ENCODE data around the gene CXCL17.
A peak's percentile ranks its signal among the peaks of the same experiment; 100 is the strongest.

Gene CXCL17

DNA sequence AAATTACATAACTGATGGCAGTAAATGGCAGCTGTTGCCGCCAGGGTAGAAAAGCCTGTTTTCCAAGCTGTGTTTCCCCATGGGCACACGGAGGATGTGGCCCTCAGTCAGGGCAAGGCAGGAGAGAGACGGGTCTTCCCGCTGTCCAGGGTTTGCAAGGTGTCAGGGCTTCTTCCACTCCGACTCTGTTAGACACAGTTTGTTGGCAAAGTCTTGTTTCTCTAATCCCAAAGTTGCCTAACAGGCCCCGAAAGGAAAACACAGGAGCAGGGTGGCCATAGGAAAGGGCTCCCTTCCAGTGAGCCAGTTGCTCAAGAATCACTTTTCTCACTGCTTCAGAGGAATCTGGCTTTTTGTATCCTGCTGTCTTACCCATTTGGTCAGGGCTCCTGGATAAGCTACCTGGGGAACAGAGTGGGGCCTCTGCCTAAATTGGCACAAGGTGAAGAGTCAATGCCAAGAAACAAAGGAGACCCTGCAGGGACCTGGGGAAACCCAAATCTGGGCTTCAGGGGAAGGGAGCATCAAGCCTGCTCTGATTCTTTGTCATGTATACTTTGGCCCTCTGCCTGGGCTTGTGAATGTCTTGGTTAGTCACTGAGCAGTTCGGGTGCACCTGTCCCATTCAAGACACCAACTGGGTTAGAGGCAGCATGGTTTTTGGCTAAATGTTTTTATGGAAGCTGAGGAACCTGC lies 29.0 kb upstream of the CXCL17 start:
- TF ChIP-seq, protein P1, sequence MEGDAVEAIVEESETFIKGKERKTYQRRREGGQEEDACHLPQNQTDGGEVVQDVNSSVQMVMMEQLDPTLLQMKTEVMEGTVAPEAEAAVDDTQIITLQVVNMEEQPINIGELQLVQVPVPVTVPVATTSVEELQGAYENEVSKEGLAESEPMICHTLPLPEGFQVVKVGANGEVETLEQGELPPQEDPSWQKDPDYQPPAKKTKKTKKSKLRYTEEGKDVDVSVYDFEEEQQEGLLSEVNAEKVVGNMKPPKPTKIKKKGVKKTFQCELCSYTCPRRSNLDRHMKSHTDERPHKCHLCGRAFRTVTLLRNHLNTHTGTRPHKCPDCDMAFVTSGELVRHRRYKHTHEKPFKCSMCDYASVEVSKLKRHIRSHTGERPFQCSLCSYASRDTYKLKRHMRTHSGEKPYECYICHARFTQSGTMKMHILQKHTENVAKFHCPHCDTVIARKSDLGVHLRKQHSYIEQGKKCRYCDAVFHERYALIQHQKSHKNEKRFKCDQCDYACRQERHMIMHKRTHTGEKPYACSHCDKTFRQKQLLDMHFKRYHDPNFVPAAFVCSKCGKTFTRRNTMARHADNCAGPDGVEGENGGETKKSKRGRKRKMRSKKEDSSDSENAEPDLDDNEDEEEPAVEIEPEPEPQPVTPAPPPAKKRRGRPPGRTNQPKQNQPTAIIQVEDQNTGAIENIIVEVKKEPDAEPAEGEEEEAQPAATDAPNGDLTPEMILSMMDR (IDR thresholded peaks at IDR 0.05) = no peak

DNA sequence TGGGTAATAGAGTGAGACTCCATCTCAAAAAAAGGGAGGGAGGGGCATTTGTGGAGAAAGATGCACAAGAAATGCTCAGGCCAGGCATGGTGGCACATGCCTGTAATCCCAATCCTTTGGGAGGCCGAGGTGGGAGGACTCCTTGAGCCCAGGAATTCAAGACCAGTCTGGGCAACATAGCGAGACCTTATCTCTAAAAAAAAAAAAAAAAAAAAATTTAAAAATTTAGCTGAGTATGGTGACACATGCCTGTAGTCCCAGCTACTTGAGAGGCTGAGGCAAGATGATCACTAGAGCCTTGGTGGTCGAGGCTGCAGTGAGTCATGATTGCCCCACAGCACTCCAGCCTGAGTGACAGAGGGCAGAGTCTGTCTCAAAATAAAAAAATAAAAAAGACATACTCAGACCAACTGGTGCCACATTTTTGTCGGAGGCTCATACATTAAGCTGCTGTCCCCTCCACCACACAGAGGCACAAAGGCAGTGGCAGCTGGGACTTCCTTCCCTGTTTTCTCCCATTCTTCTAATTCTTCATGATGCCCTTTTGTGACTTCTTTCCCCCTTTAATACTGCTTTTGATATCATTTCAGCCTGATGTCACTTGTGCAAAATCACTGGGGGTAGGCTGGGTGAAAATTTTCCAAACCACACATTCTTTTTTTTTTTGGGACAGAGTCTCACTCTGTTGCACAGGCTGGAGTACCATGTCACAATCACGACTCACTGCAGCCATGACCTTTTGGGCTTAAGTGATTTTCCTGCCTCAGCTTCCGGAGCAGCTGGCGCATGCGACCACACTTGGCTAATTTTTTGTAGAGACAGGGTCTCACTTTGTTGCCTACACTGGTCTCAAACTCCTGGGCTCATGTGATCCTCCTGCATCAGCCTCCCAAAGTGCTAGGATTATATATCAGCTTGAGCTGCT lies 26.8 kb upstream of the CXCL17 start:
- Histone ChIP-seq H3K9me3 (ENCODE audit: control insufficient read depth, low read length) (no peaks in the 10 kb centered on the region), H3K27me3 (ENCODE audit: control insufficient read depth, insufficient read depth, low read length) (no peaks in the 10 kb centered on the region), H3K79me2 (no peaks in the 10 kb centered on the region), H3K4me2 (ENCODE audit: low read length) (no peak overlapping the region), H2AFZ (no peak overlapping the region), H3K4me1 (no peaks in the 10 kb centered on the region), H3K4me3 (ENCODE audit: low read depth, low read length) (no peak overlapping the region), H3K9ac (no peak overlapping the region), H3K36me3 (ENCODE audit: control insufficient read depth, insufficient read depth, low read length) (no peaks in the 10 kb centered on the region), H3K27ac (no peak overlapping the region)
- TF ChIP-seq, protein P1 (IDR thresholded peaks at IDR 0.05) = no peak

More for the DNA sequence above, 29.0 kb upstream of the CXCL17 start:
- no peak overlapping the region for H3K4me3 ChIP-seq (ENCODE audit: low read depth, low read length)
- no peaks in the 10 kb centered on the region for H3K4me1 ChIP-seq
- H3K27ac ChIP-seq = no peak overlapping the region
- H3K9me3 ChIP-seq (ENCODE audit: control insufficient read depth, low read length) = no peaks in the 10 kb centered on the region
- H3K9ac ChIP-seq = no peak overlapping the region
- no peak overlapping the region for H2AFZ ChIP-seq
- H3K36me3 ChIP-seq (ENCODE audit: control insufficient read depth, insufficient read depth, low read length) = no peaks in the 10 kb centered on the region
- no peaks in the 10 kb centered on the region for H3K79me2 ChIP-seq
- no peaks in the 10 kb centered on the region for H3K27me3 ChIP-seq (ENCODE audit: control insufficient read depth, insufficient read depth, low read length)
- H3K4me2 ChIP-seq (ENCODE audit: low read length) = no peak overlapping the region

DNA sequence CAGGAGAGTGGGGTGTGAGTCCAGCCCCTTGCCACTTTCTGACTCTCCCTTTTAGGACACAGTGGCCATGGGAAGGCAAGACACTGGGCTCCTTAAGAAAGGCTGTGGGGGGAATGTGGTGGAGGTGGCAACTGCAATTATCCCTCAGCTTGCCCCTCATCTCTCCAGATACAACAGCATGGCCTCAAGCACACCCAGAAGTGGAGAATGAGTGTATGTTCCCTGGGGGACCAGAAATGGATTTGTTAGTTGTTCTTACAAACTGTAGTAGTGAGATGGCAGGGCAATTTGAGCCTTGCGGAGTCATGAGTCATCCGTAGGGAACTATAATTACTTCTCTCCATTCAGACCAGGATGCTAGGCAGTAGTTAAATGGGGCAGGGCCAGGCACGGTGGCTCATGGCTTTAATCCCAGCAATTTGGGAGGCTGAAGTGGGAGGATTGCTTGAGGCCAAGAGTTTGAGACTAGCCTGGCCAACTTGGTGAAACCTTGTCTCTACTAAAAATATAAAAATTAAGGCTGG lies 25.6 kb upstream of the CXCL17 start:
- H3K4me1 ChIP-seq = no peaks in the 10 kb centered on the region
- no peaks in the 10 kb centered on the region for H3K9me3 ChIP-seq (ENCODE audit: control insufficient read depth, low read length)
- H3K36me3 ChIP-seq (ENCODE audit: control insufficient read depth, insufficient read depth, low read length) = no peaks in the 10 kb centered on the region
- H3K27me3 ChIP-seq (ENCODE audit: control insufficient read depth, insufficient read depth, low read length) = no peaks in the 10 kb centered on the region
- no peak overlapping the region for H3K4me3 ChIP-seq (ENCODE audit: low read depth, low read length)
- H3K4me2 ChIP-seq (ENCODE audit: low read length) = no peak overlapping the region
- TF ChIP-seq, protein P1 (IDR thresholded peaks at IDR 0.05) = no peak
- H2AFZ ChIP-seq = no peak overlapping the region
- no peaks in the 10 kb centered on the region for H3K79me2 ChIP-seq
- H3K27ac ChIP-seq = no peak overlapping the region
- no peak overlapping the region for H3K9ac ChIP-seq

DNA sequence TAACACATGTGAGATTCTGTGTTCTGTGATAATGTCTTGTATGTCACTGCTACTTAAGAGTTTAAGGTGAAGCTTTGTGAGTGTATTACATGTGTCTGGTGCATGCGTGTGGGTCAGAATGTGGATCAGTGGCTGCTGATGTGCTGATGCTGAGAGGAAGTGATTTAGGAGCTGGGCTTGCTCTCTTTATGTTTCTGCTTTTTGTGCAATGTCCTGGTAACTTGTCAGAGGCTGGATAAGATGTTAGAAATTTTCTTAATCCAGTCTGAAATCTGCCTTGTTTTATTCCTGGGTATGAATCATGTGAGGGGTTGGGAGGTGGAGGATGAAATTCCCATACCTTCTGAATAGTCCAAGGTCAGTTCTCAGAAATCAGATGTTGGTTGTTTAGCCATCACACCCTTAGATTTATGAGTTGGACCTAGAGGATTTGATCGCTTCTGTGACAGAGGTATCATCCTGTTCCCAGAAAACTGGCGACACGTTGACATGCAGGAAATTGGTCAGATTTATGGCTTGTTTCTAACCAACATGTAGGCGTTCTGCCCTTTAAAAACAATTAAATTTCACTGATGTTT lies 24.5 kb upstream of the CXCL17 start:
- Histone ChIP-seq H3K36me3 (ENCODE audit: control insufficient read depth, insufficient read depth, low read length) (no peaks in the 10 kb centered on the region), H3K79me2 (no peaks in the 10 kb centered on the region), H3K27me3 (ENCODE audit: control insufficient read depth, insufficient read depth, low read length) (no peaks in the 10 kb centered on the region), H3K4me2 (ENCODE audit: low read length) (no peak overlapping the region), H3K27ac (peak overlapping the region; percentile 1), H3K9me3 (ENCODE audit: control insufficient read depth, low read length) (no peaks in the 10 kb centered on the region), H2AFZ (no peak overlapping the region), H3K4me1 (no peaks in the 10 kb centered on the region), H3K4me3 (ENCODE audit: low read depth, low read length) (no peak overlapping the region), H3K9ac (no peak overlapping the region)
- TF ChIP-seq, protein P1 (IDR thresholded peaks at IDR 0.05) = no peak
